CD4-positive, alpha-beta T cell treated with Interleukin-15 for 4 hours (primary cell): ENCODE data around the gene ADGRB3.
"Not testable (repeated sequence)": the region's sequence is repeated elsewhere in the genome, so short reads cannot be mapped to it uniquely, and the experiment has no call there.

Experiments used
- DNase-seq: peaks from one replicate; pipeline ENCODE4 v3.0.0-alpha.2; 2020; ENCODE audit warnings: low spot score

The ADGRB3 gene

DNA sequence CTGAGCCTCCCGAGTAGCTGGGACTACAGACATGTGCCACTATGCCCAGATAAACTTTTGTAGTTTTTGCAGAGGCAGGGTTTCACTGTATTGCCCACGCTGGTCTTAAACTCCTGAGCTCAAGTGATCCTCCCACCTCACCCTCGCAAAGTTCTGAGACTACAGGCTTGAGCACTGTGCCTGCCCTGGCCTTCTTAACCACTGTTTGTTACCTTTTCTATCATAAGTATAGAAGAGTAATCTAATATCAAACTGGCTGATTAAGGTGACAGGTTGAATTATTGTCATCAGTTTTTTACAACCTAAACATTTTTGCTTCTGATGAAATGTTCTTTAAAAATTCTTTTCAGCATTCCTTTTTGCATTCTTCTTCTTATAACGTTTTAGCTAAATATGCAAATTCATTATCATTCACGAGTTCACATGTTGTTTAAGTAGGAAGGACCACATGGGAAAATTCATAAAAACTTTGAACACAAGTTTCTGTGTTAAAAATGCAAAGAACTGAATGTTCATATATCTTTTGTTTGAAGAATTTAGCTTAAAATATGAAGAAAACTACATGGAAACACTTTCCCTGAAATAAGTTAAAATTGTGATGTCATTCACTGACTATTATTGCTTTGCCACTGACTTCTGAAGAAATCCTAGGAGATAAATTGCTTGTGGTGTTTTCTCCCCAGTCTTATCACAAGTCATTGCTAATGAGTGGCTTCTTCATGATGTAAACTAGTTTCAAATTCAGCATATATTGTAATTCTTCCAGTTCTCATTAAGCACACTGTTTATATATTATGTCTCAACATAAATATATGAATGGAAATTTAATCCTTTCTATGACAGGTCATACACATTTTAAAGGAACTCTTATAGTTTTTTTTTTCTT is 106.7 kb downstream of the ADGRB3 start:
- DNase-seq = no peak

DNA sequence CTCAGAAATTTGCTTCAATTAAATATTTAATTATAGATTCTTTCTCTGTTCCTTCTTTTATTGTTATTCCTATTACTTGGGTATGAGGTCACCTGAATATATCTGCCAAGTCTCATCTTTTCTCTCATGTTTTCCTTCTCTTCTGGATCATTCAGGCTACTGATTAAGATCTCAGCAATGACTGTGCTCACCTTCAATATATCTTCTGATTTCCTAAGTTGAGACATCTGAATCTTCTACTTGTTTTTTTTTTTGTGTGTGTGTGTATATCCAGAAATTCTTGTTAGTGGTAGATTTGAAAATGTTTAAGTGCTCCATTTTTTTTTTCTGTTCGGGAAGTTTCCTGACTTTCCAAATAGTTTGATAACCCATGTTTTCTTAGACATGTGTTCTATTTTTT is 108.0 kb downstream of the ADGRB3 start:
- no peak for DNase-seq

DNA sequence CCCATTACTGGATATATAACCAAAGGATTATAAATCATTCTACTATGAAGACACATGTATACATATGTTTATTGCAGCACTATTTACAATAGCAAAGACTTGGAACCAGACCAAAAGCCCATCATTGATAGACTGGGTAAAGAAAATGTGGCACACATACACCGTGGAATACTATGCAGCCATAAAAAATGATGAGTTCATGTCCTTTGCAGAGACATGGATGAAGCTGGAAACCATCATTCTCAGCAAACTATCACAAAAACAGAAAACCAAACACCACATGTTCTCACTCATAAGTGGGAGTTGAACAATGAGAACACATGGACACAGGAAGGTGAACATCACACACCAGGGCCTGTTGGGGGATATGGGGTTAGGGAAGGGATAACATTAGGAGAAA is 109.3 kb downstream of the ADGRB3 start:
- not testable (repeated sequence) for DNase-seq

DNA sequence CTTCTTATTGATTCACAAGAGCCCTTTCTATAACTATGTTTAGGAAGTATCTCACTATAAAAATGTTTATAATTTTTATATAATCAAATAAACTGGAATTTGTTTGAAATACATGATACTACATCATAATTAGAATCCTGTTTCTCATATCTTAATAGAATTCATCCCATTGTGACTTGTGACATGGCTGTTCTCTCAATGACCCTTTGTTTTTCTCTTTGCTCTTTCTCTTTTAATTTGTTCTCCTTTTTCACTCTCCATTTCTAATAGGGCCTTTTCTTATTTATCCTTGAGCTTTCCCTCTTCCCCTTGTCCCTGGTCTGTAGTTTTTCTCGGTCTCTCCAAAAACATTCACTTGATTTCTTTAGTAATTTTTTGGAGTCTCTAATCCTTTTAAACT is 111.3 kb downstream of the ADGRB3 start:
- DNase-seq = no peak

DNA sequence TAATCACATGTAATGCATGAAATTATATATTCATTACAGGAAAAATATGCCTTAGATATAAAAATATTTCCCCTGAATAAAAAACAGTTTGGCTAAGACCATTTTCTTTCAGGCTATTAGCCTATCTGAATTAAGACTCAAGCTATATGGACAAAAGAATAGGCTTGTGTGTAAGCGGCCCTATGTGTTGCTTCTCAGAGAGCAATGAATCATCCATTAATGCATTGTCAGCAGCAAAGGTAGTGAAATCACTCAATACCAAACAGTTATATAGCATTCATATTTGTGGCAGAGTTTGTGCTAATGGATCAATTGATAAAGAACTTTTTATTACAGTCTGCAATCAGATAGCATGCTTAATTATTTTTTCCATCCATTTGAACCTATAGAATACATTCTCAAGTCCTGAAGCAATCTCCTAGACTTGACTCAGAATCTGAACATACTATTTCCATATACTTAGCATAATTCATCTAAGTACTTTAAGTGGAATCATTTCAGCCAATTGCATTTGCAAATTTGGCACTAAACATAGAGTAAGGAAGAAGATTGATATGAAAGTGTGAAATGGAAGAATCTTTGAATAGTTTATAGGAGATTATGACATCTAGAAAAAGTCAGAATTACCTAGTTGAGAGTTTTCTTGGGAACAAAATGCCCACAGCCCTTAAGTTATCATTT is 112.2 kb downstream of the ADGRB3 start:
- no peak for DNase-seq

DNA sequence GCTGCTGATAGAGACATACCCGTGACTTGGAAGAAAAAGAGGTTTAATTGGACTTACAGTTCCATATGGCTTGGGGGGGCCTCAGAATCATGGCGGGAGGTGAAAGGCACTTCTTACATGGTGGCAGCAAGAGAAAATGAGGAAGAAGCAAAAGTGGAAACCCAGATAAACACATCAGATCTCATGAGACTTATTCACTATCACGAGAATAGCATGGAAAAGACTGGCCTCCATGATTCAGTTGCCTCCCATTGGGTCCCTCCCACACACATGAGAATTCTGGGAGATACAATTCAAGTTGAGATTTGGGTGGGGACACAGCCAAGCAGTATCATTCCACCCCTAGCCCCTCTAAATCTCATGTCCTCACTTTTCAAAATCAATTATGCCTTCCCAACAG is 112.8 kb downstream of the ADGRB3 start:
- DNase-seq = not testable (repeated sequence)

DNA sequence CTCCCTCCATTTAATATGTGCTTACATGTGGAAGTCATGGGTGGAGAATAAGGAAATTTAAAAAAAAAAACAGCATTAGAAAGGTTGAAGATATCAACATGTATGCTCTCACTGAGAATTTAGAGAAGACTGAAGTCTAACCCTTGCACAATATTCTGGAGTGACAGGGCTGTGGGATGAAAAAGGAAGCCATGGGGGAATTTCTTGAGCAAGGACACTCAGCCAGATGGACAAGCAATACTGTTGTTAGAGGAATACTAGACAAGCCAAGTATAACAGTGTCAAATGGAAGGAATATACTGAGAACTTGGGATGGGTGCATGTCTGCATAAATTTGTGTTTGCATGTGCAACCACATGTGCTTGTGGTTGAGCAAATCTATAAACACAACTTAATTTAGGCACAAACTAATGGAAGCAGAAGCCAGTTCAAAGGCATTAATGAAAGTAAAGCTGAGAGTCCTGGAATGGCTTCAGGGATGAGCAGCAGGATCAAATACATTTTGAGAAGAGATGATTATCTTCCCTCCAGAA is 119.7 kb downstream of the ADGRB3 start:
- no peak for DNase-seq

DNA sequence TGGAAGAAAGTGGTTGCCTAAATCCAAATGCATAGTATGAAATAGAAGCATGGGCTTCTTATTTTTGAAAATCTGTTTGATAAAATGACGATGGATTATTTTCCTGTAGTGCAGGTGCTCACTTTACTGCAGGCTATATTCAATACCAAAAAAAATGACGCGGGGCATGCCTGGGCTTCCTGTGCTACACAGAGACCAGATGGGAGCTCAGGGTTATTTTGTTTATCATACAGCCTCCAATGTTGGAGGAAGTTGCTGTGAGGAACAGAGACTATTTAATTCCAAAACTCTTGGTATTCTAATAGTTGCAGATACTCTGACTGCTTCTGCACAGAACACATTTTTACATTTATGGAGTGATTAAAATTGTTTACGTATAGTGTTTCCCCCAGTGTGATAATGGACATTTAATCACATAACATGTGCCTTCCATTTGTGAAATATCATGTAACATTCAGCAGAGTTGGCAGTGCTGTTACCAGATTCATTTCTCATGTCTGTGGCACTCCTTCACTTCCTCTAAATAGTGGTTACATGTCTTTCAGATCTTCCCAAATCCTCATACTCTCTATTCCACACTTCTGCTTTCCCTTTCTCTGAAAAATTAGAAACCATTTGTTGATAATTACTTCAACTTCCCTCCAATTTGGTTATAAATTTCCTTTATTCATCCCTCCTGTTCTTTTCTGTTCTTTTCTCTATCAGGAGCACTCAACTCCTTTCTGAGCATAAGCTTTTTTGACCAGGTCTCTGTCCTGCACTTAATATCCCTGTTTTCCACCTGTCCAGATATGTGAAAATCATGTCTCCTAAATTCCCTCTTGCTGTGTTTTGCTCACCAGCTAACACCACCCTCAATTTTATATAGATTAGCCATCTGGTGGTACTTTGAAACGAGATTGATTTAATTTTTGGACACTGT is 121.6 kb downstream of the ADGRB3 start:
- DNase-seq = no peak

DNA sequence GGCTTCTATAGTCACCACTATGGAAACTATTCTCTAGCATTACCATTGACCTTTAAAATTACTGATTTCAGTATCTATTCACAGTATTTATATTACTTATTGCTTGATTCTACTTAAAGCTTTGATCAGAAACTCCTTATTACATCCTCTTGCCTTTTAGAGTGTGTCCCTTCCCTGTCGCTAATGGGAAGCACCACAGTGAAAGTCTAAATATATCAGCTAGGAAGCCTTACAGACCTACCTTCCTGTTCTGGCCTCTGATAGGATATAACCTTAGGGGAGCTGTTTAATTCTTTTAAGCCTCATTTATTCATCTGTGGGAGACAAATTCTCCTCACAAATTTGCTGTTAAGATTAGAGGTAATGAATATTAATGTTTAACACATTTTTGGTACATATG is 122.7 kb downstream of the ADGRB3 start:
- DNase-seq = no peak

DNA sequence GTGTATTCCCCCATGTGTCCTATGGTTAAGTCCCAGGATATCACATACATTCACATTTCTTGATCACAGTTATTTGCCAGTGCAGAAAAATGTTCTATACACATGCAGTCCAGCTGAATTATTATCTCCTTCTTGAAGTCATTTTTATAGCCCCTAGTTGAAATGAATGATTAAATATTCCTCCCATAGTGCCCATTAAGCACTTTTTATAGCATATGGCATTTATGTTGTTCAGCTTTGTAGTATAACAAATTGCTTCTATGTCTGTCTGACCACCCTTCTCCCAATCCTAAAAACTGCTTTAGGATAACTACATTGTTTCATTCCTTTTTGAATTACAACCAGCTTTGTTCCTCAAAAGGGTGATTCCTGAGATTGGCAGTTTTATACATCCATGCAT is 123.5 kb downstream of the ADGRB3 start:
- no peak for DNase-seq

DNA sequence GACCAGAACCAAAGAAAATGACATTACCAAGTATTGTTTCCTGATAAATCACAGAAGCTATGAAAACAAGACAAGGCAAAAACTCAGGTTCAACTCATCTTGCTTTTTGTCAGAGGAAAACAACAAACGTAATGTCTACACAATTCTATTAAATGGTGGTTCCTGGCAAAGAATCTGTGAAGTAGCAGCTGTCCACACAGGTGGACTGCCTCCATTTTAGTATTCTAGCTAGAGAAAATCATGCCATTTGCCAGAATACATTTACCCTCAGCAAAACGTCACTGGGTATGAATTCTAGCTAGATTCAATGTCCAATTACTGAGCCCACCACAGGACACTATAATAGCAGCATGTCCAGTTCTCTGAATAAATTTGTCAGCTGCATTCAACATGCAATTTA is 125.4 kb downstream of the ADGRB3 start:
- no peak for DNase-seq

DNA sequence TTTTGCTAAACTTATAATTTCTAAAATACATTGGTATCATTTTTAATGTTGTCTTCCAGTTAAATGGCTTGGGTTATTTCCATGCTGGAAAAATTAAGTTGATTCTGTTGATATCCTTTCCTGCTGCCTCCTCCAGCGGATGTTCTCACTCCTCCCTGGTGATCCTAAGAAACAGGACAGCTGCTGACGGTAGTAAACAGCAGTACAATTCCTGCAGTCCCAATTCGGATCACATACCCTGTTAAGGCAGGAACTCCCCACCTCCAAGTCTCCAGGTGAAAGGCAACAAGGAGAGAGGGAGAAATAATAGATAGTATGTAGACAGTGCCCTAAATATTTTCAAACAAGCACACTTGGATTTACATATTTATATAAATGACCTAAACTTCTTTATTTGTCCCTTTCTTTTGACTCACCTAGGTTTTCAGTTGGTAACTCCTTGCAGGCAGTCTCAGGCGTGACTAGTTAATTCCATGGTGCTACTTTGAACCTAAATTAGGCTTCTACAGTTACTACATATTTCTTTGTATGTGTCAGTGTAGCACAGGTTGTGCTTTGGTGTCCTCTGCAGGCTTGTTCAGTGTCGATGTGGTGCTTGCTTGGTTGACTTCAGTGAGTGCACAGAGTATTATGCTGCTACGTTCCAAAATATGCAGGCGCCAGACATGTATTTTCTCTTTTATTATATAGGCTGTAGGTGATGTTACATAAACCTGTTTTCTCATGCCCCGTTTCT is 126.0 kb downstream of the ADGRB3 start:
- DNase-seq = no peak

DNA sequence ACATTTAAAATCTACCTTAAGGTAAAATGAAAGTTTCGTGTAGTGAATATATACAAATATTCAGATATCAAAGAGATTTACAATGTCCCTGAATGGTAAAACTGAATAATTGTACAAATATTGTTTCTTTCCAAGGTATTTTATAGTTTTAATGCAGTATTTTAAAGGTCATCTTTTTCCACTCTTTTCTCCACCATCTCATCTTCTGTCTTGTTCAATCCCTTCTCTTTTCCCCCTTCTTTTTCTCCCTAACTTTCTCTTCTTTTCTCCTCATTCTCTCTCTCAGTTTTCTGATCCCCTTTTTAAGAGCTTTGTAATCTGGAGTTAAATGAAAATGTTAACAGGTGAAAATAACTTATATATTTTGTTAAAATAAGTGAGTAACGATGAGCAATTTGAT is 126.9 kb downstream of the ADGRB3 start:
- DNase-seq = no peak

DNA sequence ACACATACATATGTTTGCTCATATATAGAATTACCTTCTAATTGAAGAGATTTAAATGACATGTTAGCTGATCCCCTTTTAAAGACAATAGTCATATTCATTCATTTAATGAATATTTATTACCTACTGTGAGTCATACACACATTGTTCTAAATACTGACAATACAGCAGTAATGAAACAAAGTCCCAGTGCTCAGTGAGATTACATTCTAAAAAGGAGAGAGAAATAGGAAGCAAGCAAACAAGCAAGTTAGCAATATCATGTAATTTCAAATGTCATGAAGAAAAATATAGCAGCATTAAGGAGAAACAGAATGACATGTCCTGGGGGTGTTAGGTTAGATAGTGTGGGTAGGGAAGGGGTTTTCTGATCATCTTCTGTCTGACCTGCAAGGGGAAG is 136.3 kb downstream of the ADGRB3 start:
- DNase-seq = no peak

DNA sequence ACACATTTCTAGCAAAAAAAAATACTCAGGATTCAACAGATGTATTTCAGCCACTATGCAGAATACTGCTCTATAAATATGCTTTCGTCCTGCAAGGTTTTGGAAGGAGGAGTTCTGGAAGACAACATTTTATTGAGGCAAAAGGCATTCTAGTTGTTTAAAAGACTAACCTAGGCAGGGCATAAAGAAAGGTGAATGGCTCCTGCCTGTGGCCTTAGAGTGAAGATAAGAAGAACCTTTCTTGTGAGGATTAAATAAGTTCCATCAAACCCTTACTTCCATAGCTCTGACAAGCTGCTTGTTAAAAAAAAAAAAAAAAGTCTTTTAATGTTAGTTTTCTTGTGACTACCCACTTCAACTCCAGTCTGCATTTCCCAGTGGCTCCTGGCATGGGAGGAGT is 139.8 kb downstream of the ADGRB3 start:
- DNase-seq = no peak

DNA sequence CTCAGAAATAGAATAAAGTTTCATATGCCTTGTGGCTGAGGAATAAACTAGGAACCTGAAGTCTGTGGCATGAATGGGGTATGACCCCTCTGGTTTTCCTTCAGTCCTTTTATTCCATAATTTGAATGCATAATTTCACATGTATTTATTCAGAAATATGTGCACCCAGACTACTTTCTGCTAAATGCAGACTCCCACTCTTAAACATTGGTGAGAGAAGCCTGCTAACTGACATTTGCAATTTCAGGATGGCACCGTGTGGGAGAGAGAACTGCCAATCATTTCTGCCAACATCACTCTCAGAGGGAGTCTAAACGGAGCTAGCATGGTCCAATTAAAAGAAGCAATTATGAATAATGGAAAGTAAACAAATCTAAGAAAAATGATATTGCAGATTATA is 141.3 kb downstream of the ADGRB3 start:
- no peak for DNase-seq

DNA sequence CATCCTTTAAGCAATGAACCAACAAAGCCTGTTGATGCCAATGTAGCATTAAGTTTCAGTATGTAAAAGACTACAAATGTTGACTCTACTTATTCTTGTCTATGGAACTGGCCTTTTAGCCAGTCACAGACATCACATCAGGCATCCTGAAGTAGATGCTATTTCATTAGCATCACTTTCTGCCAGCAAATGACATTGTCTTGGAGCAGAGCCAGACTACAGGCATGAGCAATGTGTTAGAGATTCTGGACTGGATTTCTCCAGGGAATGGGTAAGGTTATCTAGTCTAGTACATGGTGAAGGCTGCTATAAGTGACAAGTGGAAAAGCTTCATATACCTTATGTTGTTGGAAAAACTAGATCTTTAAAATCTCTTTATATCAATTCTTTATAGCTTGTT is 142.9 kb downstream of the ADGRB3 start:
- DNase-seq = no peak

DNA sequence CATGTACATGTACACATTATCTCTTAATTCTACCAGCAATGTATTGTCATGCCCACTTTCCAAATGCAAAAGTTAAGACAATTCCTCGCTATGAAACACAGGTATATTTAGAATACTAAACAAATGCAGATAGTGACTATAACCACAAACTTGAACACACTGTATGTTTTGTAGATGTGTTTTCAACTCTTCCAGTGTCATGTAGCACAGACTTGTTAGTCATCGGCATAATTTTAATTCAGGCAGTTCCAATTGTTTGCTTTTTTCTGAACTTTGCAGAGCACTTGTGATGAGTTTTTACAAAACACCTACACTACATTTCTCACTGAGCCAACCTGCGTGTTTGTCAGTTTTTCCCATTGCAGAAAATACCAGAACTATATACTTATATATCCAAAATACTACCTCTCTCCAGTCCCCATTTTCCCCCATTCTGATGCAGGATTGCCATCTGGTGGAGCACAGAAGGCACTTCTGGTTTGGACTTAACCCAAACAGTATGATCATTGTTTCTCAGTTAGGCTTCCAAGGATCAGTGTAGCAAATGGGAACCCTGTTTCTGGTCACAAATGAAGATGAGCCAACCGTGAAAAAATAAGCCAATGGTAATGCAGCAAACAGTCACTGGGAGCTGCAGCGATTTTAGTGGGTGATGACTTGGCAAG is 143.4 kb downstream of the ADGRB3 start:
- DNase-seq = no peak

DNA sequence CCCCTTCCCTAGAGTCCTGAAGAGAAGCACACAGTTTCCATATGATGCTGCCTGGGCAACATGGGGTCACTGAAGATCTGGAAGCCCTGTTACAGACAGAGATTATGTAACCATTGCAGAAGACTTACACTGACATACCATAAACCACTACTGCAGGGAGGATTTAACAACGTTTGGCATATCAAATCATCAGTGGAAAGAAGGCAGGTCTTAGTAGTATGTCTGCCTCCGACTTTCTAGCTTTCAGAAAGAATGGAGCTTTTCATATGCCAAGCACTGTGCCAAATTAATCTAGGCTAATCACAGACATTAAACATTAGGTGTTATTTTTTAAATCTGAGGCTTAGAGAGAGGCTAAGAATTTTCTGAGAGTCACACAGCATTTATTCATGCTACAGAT is 144.3 kb downstream of the ADGRB3 start:
- no peak for DNase-seq

DNA sequence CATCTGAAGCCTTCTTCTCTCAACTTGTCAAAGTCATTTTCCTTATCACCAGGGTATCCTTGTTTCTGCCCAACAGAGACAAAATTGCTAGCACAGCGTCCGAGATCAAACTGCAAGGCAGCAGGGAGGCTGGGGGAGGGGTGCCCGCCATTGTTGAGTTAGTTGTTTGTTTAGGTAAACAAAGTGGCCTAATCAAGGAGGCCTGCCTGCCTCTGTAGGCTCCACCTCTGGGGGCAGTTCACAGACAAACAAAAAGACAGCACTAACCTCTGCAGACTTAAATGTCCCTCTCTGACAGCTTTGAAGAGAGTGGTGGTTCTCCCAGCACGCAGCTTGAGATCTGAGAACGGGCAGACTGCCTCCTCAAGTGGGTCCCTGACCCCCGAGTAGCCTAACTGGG is 155.0 kb downstream of the ADGRB3 start:
- DNase-seq = not testable (repeated sequence)

DNA sequence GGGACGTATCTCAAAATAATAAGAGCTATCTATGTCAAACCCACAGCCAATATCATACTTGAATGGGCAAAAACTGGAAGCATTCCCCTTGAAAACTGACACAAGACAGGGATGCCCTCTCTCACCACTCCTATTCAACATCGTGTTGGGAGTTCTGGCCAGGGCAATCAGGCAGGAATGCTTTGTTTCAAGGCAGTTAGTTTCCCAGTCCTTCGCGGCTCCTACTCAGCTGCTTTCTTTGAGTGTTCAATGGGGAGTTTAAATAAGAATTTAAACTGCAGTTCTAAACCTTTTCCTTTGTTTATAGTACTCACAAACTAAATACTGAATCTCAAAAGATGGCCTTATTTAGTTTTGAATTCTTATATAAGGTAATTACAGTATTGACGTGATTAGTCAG is 179.9 kb downstream of the ADGRB3 start:
- not testable (repeated sequence) for DNase-seq
